ENCODE data around the gene SPOCK1.

The SPOCK1 gene

GRCh38 chr5:137491121-137491520 lies 8.0 kb downstream of the SPOCK1 start:
- no peak for DNase-seq

GRCh38 chr5:137490591-137490990 lies 8.5 kb downstream of the SPOCK1 start:
- DNase-seq, result no peak

GRCh38 chr5:137488974-137489373 lies 10.2 kb downstream of the SPOCK1 start:
- DNase-seq, result no peak

GRCh38 chr5:137488516-137488915 lies 10.6 kb downstream of the SPOCK1 start:
- DNase-seq, result no peak

GRCh38 chr5:137487600-137487999 lies 11.5 kb downstream of the SPOCK1 start:
- no peak for DNase-seq

- DNase-seq, result no peak
Measured at GRCh38 chr5:137486707-137487106, 12.4 kb downstream of the SPOCK1 start.

- DNase-seq, result no peak
Measured at GRCh38 chr5:137481596-137481995, 17.5 kb downstream of the SPOCK1 start.

GRCh38 chr5:137478043-137478442 lies 21.1 kb downstream of the SPOCK1 start:
- DNase-seq, result no peak

GRCh38 chr5:137470921-137471220 lies 28.3 kb downstream of the SPOCK1 start:
- no peak for DNase-seq

- no peak for DNase-seq
Measured at GRCh38 chr5:137470111-137470920, 28.8 kb downstream of the SPOCK1 start.

- DNase-seq, result no peak
Measured at GRCh38 chr5:137466889-137467288, 32.2 kb downstream of the SPOCK1 start.

- DNase-seq, result no peak
Measured at GRCh38 chr5:137465930-137466329, 33.2 kb downstream of the SPOCK1 start.

GRCh38 chr5:137462816-137463520 lies 36.2 kb downstream of the SPOCK1 start:
- no peak for DNase-seq

- no peak for DNase-seq
Measured at GRCh38 chr5:137462265-137462590, 36.9 kb downstream of the SPOCK1 start.

- DNase-seq, result no peak
Measured at GRCh38 chr5:137461391-137462264, 37.5 kb downstream of the SPOCK1 start.

GRCh38 chr5:137454671-137455070 lies 44.5 kb downstream of the SPOCK1 start:
- no peak for DNase-seq

GRCh38 chr5:137453483-137454080 lies 45.5 kb downstream of the SPOCK1 start:
- no peak for DNase-seq

GRCh38 chr5:137450759-137451158 lies 48.4 kb downstream of the SPOCK1 start:
- DNase-seq, result no peak

- no peak for DNase-seq
Measured at GRCh38 chr5:137448868-137449267, 50.3 kb downstream of the SPOCK1 start.

GRCh38 chr5:137446615-137447014 lies 52.5 kb downstream of the SPOCK1 start:
- DNase-seq, result no peak

- DNase-seq, result no peak
Measured at GRCh38 chr5:137446151-137446550, 53.0 kb downstream of the SPOCK1 start.

GRCh38 chr5:137442660-137443059 lies 56.5 kb downstream of the SPOCK1 start:
- no peak for DNase-seq

- no peak for DNase-seq
Measured at GRCh38 chr5:137441476-137441875, 57.6 kb downstream of the SPOCK1 start.
